IPS DF 4.7 (cell line): Measurements from ENCODE around the gene ST6GALNAC6.

Experiments used
- DNase-seq: peaks from one replicate; pipeline ENCODE4 v3.0.0-alpha.2; 2013; ENCODE audit warnings: low spot score; ENCODE audit errors: extremely low read depth

Gene ST6GALNAC6

DNA sequence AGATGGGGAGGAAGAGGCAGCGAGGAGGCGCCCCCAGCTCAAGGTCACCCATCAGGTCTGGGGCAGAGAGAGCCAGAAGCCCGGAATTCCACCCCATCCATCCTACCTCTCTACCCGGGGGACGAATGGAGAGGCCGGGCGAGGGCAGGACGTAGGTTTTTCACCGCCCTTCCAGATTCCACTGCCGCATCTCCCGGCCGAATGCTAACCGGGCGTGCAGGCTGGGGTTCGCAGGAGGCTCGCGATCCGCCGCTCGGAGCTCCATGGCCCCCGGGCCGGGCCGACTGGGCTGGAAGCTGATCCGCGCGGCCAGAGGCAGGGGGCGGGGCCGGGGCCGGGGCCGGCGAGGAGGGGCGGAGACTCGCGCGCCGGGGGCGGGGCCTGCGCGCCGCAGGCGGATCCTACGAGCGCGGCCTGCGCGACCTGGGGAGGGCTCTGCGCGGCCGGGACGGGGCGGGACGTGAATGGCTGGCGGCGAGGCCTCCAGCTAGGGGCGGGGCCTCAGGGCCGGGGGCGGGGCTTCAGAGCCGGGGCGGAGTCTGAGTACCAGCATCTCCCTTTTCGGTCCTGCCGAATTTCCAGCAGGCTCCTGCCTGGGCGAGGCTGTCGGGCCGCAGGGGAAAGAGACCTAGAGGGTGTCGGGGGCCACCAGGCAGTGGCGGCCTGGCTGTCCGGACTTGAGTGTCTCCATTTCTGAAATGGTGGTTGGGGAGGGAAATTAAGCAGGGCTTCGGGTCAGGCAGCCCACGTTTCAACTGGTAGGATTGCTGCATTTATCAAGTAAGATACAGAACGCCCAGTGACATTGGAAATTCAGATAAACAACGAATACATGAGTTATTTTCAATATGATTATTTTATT is 17.5 kb upstream of the ST6GALNAC6 start, which contains the start of gene ST6GALNAC4:
ST6GALNAC4 (minus strand) TSS at position 322 of the 862 bp plus-strand sequence. CDS start 622 bp downstream, outside the sequence.
- DNase-seq: no peak

DNA sequence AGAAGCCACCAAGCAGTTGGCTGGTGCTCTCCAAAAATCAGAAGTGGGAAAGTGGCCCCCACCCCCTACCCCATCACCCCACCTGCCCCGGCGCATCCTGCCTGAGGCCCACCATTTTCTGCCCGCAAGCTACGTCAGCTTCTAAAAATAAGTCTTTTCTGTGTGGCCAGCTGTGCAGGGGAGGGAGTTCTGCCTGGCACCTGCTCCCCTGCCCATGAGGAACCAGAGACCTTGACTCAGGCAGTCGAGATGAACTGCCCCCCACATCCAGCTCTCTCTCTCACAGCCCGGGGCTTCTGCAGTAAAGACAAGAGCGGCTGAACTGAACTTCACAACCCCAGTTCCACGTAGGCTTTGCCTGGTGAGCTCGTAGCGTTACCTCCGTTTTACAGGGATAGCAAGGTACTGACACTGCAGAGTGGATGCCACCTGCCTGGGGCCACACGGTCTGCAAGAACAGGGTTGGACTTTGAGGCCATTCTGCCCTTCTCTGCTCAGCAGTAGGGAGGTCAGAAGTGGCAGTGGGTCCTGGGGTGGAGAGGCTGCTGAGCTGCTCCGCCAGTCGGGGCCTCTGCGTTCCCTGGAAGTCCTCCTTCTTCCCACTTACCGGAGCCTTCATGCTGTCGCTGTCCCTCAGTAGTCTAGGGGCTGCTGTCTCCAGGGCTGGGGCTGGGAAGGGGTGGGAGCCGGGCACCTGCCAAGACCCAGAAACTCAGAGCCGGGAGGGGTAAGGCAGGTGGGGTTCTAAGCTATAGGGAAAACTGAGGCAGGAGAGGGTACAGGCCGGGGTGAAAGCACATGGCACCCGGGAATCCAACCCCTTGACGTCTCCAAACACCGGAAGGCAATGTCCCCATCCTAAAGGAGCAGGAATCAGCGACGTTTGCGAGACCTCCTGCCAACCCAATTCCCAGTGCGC is 16.7 kb upstream of the ST6GALNAC6 start:
- DNase-seq: no peak

DNA sequence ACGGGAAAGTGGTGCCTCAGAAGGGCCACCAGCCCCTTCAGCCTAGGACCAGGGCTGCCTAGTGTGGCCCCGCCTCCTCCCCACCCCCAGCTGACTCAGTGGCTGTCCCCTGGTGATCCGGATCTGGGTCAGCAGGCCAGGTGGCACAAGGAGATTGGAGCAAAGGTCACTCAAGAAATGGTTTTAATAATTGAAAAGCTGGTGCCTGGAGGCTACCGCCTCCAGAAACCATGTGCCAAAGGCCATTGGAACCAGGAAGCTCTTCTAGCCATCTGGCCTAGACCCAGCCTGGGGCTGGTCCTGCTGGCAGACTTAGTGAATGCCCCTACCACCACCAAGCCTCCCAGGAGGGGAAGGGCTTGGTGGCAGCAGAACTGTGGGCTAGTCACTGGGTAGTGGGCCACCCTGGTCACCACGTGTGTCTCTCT is 15.9 kb upstream of the ST6GALNAC6 start:
- no peak for DNase-seq

DNA sequence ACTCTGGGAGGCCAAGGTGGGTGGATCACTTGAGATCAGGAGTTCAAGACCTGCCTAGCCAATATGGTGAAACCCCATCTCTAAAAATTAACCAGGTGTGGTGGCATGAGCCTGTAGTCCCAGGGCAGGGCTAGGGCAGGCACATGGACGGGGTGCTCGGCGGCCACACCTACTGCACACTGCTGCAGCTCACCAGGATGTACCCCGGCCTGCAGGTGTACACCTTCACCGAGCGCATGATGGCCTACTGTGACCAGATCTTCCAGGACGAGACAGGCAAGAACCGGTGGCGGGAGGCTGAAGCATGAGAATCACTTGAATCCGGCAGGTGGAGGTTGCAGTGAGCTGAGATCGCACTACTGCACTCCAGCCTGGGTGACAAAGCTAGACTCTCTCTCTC is 14.3 kb upstream of the ST6GALNAC6 start:
- no peak for DNase-seq

DNA sequence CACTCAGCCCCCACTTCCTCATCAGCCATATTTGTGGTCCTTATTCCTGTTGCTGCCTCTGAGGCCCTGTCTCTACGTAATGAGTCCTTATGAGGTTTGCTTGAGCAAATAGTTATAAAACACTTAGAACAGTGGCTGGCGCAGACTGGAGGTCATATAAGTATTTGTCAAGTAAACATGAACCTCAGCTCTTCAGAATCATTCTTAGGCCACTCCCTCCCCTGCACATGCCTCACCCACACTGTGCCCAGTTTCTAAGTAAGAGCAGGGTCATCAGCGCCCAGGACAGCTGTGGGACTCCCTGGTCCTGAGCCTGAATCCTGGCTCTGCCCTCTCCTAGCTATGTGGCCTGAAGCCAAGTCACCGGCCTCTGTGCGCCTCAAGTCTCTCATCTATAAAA is 13.5 kb upstream of the ST6GALNAC6 start:
- no peak for DNase-seq

DNA sequence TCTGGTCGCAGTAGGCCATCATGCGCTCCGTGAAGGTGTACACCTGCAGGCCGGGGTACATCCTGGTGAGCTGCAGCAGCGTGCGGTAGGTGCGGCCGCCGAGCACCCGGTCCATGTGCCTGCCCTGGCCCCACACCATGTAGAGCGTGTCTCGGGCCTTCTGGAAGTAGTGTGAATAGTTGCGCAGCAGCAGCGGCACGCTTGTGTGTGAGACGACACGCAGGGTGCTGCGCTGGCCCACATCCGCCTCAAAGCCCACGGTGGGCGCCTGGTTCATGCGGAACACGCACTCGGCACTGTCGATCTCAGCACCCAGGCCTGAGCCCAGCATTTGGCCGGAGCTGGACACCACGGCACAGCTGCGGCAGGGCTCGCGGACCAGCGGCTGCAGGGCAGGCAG is 12.9 kb upstream of the ST6GALNAC6 start:
- no peak for DNase-seq

DNA sequence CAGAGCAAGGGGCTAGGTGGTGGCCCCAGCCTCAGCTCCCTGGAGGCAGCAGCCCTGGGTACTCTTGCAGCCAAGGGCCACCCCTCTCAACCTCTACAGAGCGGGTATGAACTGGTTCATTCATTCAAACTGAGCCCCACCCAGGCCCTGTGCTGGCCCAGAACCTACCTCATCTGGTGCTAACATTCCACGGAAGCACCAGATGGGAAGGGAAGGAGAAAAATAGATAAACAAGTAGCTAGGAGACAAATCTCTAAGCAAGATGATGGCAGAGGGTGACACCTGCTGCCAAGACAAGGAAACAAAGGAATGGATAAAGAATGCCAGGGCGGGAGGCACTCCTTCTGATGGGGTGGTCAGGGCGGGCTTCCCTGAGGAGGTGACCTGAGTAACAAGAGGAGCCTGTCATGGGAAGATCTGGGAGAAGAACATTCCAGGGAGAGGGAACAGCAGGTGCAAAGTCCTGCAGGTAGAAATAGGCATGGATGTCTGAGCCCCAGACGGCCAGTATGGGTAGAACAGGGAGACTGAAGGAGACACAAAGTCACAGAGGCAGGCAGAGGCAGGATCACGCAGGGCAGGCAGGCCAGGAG is 11.3 kb upstream of the ST6GALNAC6 start:
- no peak for DNase-seq

DNA sequence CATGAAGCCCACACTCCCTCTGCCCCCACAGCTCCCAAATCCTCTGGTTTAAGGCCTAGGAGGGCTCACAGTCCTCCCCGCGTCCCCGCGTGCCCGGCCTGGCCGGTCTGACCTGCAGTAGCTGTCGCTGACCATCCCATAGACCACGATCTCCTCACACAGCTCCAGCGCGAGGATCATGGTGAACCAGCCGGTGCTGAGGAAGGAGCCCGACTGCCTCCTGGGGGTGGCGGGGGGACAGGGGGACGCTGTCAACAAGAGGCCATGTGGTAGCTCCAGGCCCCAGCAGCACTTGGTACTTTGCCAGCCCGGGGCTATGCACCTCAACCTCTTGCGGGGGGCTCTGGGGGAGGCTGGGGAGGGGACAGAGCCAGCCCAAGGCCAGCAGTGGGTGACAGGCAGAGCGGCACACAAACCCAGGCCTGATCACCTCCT is 10.5 kb upstream of the ST6GALNAC6 start:
- no peak for DNase-seq

DNA sequence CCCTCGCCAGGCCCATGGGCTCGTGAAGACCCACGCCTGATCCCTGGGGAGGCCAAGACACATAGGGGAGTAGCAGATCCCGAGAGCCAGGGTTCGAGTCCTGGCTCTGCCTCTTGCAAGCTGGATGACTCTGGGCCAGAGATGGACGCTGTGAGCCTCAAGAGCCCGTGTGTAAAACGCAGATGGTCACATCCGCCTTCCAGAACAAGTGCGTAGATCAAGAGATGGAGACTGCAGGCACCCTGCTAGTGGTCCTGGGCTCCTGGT is 9.2 kb upstream of the ST6GALNAC6 start:
- no peak for DNase-seq

DNA sequence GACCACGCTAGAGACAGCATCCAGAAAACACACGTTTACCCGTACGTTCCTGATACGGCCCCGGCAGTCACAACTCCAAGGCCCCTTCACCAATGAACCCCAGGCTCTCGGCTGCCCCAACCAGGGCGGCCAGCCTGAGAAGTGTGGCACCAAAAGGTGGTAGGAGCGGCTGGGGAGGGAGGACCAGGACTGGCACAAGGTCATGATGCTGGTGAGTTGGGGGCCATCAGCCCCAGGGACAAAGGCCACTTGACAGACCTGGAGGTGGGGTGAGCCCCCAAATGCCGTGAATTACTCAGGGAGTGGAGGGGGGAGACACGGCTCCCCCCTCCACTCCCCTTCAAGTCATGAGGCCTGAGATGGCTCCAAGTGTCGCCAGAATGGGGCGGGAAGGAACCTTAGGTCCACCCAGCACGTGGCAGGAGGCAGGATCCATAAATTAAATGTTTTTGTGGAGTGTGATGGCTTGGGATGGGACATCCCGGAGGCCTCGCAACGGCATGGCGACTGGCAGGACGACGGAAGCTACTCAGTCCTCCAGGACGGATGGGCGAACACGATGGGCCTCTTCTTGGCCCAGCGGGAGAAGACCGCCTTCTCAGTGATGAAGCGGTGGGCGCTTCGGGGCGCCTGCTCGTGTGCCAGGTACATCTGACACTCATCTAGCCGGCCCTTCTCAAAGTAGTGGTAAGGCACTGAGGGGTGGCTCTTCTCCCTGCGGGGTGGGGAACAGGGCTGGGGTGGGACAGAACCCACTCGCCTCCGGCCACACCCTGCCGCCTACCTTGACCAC is 8.7 kb upstream of the ST6GALNAC6 start:
- no peak for DNase-seq

DNA sequence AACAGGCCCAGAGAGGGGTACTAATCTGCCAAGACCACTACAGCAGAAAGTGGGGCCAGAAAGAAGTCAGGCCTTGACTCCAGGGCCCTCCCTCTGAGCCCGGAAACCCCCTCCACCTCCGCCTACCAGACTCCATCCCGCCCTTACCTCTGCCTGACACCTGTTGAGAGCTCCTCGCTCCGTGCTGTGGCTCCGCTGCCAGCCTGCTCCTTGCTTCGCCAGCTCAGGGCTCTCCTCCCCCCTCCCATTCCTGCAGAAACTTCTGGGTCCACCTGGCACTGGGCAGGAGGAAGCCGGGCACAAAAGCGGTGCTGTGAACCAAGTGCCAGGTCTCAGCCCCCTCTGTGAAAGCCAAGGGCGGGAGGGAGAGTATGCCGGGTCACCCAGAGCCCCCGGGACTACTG is 6.4 kb upstream of the ST6GALNAC6 start:
- no peak for DNase-seq

DNA sequence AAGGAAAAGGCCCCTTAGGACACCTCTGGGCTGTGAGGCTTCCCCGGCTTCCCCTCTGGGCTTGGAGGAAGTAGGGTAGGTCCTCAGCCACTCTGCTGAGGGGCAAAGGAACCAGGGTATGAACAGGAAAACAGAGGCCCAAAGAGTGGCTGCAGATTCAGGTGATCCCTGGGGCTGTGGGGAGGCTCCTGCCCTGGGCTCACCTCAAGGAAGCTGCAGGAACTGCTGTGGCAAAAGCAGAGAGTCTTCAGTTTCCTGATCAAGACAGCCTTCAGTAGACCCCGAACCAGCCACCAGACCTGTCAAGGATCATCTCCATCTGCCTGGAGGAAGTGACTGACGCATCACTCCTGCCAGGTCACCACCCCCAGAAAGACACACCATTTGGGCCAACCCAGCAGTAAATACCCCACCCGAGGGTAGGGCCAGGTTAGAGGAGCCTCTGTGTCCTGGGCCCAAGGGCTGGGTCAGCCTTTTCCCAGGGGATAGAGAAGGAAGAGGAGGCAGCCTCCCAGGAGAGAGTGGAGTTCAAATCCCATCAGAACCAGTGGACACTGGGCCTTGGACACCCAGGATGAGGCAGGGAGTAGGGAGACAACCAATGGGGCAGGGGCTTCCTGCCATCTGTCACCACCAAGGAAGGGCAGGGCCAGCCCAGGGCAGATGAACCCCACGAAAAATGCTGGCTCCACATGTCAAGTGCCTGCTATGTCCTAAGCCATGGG is 5.8 kb upstream of the ST6GALNAC6 start:
- DNase-seq: no peak

DNA sequence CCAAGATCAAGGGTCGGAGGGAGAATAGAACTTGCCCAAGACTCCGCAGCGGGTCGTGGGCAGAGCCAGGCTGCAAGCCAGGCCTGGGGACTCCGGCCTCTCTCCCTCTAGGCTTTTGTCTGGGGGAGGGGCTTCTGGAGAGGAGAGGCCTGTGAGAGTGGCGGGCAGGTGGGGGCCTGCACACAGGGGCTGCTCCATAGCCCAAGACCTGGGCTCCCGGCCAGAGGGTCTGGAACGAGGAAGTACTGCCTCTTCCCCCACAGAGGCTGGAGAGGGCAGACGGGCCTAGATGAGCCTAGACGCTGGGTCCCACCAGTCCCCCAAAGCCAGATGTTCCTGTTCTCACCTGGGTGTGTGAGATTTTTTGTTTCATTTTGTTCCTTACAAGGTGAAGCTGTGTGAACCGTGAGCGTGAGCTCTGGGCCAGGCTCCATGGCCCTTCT is 5.2 kb upstream of the ST6GALNAC6 start:
- no peak for DNase-seq

DNA sequence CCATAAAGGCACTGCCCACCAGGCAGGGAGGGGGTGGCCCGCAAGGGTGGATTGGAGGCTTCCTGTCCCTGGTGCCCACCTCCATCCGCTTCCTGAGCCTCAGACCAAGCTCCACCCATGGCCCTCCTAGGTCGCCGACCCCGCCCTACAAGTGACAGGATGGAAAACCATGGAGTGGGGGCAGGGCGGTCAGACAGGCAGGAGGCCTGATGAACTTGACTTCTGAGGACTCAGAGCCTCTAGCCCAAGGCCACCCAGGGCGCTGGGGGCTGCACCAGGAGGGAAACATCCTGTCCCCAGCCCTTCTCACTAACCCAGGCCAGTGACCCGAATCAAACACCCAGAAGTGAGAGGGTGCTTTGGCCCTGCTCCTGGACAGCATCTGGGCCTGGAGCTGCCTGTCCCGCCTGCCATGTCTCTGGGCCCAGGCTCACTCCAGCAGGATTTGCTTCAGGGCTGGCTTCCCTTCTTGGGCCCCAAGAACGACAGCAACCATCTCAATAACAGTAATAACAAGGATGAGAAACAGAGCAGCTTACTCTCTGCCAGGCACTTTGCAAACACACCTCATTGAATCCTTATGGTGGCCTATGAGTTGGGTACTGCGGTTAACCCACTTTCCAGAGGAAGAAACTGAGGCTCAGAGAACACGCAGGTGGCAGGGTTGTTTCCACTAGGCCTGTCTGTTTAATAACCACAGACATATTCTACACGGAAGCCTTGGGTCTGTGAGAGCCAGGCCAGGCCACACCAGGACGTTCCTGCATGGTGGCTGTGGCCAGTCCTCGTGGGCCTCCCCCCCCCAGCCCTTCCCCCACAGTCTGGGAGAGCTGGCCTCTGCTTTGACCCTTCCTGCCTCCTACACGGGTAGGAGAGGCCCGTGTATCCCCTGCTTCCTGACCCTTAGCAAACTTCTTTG is 4.4 kb upstream of the ST6GALNAC6 start:
- no peak for DNase-seq

DNA sequence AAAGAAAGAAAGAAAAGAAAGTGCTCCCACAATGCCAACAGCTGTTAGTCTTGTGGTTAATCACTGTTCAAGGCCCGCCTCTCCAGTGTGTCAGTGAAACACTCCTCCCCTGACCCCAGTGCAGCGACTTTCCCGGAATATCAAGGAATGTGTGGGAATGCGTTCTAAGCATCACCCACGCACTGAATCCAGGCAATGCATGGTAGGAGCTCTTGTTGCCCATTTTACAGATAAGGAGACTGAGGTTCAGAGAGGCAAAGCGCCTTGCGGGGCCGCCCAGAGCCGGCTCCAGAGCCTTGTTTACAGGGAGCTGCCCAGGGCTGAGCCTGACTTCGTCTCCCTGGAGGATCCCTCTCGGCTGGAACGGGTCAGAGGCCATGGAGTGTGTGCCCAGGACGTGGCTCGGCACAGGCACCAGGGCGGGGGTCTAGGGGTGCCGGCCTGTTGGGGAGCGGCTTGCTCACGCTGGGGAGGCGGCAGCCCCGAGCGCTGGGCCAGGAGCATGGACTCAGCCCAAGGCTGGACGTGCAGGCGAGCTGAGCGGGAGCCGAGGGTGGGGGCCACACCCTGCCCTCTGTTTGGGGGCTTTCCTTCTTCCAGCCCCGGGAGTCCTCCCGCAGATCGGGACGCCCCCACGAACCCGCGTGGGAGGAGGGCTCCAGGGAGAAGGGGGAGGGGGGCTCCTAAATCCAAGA is 823 bp downstream of the ST6GALNAC6 start:
- no peak for DNase-seq

DNA sequence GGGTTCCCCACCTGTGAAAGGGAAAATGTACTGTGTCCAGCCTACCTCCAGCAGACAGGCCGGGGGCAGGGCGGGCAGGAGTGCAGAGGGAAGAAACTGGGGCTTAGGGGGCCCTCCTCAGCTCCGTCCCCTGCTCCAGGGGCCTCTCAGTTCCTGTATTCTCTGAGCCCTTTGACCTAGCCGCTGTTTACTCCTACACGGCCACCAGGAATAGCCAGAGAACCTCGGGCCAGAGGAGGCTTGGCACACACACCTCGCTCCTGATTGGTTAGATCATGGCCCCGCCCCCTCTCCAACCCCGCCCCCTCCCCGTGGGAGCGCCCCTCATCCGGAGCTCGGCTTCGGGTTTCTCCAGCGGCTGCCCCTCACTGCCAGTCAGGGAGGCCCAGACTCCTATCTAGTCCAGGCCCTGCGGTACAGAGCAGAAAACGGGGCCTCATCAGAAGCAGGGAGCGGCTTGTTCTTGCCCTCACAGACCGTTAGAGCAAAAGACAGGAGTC is 2.2 kb downstream of the ST6GALNAC6 start:
- DNase-seq: no peak

DNA sequence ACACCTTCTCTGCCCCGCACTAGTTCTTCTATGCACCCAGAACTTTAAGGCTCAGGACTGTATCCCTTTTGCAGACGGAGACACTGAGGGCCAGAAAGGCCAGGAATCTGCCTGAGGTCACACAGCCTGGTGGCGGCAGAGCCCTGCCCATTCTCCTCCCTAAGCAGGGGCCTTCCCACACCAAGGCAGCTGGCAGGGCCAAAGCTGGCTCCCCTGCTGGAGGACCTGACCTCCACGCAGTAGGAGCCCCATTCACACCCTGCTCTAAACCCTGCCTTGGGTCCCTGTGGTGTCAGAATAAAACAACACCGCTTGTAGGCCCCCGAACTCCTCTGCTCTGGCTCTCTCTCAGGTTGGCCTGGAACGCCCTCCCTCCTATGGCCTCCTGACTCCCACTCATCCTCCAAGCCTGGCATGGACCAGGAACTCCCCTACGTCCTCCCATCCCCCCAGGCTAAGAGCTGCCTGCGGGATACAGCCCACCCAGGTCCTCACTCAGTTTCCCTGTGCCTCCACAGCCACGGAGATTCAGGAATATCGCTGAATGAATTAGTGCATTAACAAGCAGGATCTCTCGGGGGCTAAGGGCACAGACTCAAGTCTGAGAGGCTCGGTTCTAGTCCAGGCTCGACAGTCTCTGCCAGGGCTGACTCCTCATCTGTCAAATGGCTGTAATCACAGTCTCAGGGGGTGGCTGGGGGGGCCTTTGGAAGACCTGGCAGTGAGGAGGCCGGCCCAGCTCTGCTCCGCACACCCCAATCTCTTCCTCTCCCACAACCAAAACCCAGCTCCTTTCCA is 2.8 kb downstream of the ST6GALNAC6 start:
- DNase-seq: no peak

DNA sequence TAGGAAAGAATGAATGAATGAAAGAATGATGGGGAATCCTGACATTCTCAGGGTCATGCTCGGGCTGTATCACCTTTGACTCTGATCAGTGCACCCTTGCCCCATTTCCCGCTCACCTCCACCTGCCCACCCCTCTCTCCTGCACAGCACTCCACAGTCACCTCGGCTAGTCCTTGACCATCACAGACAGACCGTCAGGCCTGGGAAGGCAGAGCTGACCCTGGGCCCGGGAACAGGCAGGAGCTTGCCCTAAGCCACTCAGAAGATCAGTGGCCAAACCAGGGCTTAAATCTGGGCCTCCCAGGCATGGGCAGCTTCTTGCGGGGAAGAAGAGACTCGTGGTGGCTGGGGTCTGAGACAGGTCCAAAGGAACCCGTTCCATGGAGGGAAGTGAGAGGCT is 3.6 kb downstream of the ST6GALNAC6 start:
- DNase-seq: no peak
